ENCODE data around the gene WDR36. TPM values are rescaled to one million over a fixed set of nuclear protein-coding genes. Genes with fewer than 3 reads are reported as not detected.

Gene WDR36
- total RNA-seq, 8 experiments from 2014 or later, result 21.8 to 35.5 (median 28.4) TPM

DNA sequence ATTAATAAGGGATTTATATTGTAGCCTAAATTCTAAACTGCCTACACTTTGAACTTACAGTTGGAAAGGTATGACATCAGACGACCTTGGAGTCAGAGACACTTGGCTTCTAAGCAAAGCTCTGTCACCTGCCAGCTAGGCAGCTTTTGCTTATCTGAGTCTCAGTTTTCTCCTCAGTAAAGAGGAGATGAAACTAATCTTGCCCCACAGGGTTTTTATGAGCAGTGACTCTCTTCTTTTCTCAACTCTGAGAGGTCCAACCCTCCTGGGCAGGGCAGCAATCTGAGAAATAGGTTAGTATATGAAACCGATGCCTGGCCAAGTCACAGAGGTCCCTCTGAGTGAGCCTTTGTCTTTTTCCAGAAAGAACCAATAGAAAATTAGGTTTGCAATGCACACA, 53.9 kb downstream of the WDR36 start:
- no peaks in the 10 kb centered on the region for H3K4me1 ChIP-seq (replicated peaks in 1 of 2)
- no peak overlapping the region for H3K27ac ChIP-seq
- no peak for ATAC-seq (replicated peaks in 6 of 8)
- WGBS, 10 experiments, result 17 to 86% (median 40%) methylated on average over 1 to 2 of the region's 2 CpGs; no CpG with 5 or more reads in 1 of the 10 experiments
- in situ Hi-C loops (cut with MboI; ENCODE audit: low pct_unique_long_range_greater_than_20kb in 2 of 9, low sequenced_read_pairs in 9 of 9, unreplicated experiment in 9 of 9), result loop anchor here in 1 of 9 experiments (25.0 kb wide), 1 partner anchor 384 kb away; no protein-coding TSS in a partner anchor
- H3K4me3 ChIP-seq, result no peak overlapping the region

DNA sequence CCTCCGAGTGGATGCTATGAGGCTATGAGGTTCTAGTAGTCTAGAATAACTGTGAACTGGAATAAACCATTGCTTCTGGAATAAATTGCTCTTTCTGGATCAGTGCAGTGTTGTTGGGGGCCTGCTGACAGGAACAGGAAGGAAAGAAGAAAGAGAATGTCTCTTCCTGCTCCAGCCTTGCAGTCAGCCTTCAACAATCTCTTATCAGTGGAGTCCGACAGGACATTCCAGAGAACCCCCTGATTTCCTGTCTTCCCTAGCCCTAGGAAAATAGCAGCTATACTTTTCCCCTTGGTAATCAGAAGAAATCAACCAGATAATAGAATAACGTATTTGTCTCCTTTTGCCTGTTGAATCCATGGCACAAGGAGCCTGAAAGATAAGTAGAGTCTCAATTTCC, 55.4 kb downstream of the WDR36 start:
- 0 to 100% (median 80%) methylated on average over 1 to 3 of the region's 3 CpGs; no CpG with 5 or more reads in 2 of the 10 experiments for WGBS, 10 experiments
- Histone ChIP-seq H3K27ac (no peak overlapping the region), H3K4me1 (replicated peaks in 1 of 2) (no peaks in the 10 kb centered on the region), H3K4me3 (no peak overlapping the region)
- in situ Hi-C loops (cut with MboI; ENCODE audit: low pct_unique_long_range_greater_than_20kb in 2 of 9, low sequenced_read_pairs in 9 of 9, unreplicated experiment in 9 of 9), result loop anchor here in 1 of 9 experiments (25.0 kb wide), 1 partner anchor 385 kb away; no protein-coding TSS in a partner anchor
- ATAC-seq (replicated peaks in 6 of 8), result no peak

DNA sequence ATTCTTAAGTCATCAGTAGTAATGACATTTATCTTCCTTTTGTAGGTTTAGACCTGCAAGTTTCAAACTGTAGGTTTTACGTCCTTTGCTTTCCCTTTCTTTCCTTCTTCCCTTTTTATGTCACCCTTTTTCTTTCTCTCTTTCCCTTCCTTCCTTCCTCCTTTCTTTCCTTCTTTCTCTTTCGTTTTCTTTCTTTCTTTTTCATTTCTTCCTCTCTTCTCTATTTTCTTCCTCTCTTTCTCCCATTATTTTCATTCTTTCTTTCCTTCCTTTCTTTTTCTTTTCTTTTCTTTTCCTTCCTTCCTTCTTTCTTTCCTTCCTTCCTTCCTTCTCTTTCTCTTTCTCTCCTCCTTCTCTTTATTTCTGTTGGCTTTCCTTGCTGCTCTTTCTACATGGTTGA, 59.9 kb downstream of the WDR36 start:
- Histone ChIP-seq H3K4me3 (no peak overlapping the region), H3K27ac (no peak overlapping the region), H3K4me1 (replicated peaks in 1 of 2) (no peaks in the 10 kb centered on the region)
- 29 to 94% (median 76%) methylated on average over 1 to 2 of the region's 2 CpGs for WGBS, 10 experiments
- no peak for ATAC-seq (replicated peaks in 6 of 8)
- in situ Hi-C loops (cut with MboI; ENCODE audit: low pct_unique_long_range_greater_than_20kb in 2 of 9, low sequenced_read_pairs in 9 of 9, unreplicated experiment in 9 of 9), result loop anchor here in 6 of 9 experiments (25.0 kb wide), 4 partner anchors 135 to 1010 kb away; no protein-coding TSS in a partner anchor

DNA sequence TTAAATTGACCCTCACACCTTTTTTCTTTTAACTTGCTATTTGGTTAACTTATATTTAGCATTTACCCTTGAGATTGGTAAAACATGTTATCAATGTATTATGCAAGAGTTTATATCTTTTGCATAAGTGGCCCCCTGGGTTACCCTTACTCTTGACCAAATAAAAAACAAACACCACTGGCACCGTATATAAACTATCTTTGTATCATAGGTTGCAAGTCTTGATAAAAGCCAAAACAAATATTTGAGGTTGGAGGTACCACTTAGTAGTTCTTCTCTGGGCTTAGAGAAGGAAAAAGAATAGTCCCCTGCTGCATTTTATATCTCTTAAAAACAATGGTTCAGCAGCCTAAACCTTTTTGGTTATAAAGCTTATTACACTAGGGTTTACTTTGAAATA, 61.3 kb downstream of the WDR36 start:
- Histone ChIP-seq H3K4me1 (replicated peaks in 1 of 2) (no peaks in the 10 kb centered on the region), H3K4me3 (no peak overlapping the region), H3K27ac (no peak overlapping the region)
- ATAC-seq (replicated peaks in 6 of 8), result no peak
- in situ Hi-C loops (cut with MboI; ENCODE audit: low pct_unique_long_range_greater_than_20kb in 2 of 9, low sequenced_read_pairs in 9 of 9, unreplicated experiment in 9 of 9), result loop anchor here in 6 of 9 experiments (25.0 kb wide), 4 partner anchors 134 to 1009 kb away; no protein-coding TSS in a partner anchor
- 20 to 80% (median 67%) methylated on average over 1 of the region's 1 CpG; no CpG with 5 or more reads in 2 of the 10 experiments for WGBS, 10 experiments

DNA sequence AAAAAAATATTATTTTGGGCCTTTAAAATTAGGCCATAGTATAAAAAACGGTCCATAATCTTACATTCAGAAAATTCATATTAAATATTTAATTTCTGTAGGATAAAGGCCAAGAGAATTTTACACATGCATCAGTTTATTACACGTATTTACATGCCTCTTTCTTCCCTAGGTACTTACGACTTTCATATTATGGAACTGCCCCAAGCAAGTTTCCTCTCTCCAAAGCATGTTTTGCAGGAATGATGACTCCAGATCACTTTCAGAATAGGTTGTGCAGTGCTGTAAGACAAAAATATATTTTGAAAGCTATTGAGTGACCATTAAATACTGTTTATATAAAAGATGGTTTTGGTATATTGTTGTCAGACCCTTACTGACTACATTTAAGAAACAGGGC, 61.8 kb downstream of the WDR36 start:
- ATAC-seq (replicated peaks in 6 of 8), result peak in 1 of 8 experiments; percentile 92
- no peak overlapping the region for H3K27ac ChIP-seq
- no peaks in the 10 kb centered on the region for H3K4me1 ChIP-seq (replicated peaks in 1 of 2)
- WGBS, 10 experiments, result 0 to 100% (median 66%) methylated on average over 1 to 3 of the region's 3 CpGs; no CpG with 5 or more reads in 1 of the 10 experiments
- in situ Hi-C loops (cut with MboI; ENCODE audit: low pct_unique_long_range_greater_than_20kb in 2 of 9, low sequenced_read_pairs in 9 of 9, unreplicated experiment in 9 of 9), result loop anchor here in 6 of 9 experiments (25.0 kb wide), 4 partner anchors 133 to 1008 kb away; no protein-coding TSS in a partner anchor
- no peak overlapping the region for H3K4me3 ChIP-seq

DNA sequence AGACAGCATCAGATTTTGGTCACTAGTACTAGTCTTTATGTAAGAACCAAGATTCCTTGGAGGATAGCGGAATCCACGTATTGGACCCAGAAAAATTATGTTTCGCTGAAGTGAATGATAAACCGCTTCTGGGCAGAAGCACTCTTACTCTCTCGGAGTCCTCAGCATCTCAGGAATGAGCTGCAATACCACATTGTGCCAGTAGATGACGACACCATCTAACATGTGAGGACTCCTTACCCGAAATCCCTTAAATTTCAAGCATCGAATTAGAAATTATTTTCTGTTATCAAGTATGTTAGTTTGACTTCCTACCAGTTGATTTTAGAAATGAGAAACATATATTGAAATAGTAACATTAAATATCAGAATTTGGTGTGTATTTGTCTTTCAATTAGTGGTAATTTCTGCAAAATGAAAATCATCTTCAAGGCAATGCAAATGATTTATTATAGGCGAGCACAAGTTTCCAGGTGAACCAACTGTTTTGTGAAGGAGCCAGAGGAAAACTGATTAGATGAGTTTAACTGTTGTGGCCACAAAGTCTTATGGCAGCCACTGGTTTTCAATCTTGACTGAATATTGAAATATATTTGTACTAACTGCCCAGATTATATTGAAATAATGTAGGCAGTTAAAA, 66.1 kb downstream of the WDR36 start:
- peak; percentile 53 to 76 (median 68) for ATAC-seq (replicated peaks in 6 of 8)
- Histone ChIP-seq H3K4me1 (replicated peaks in 1 of 2) (no peaks in the 10 kb centered on the region), H3K27ac (no peak overlapping the region), H3K4me3 (no peak overlapping the region)
- WGBS, 10 experiments, result 6 to 60% (median 12%) methylated on average over 2 to 9 of the region's 9 CpGs
- in situ Hi-C loops (cut with MboI; ENCODE audit: low pct_unique_long_range_greater_than_20kb in 2 of 9, low sequenced_read_pairs in 9 of 9, unreplicated experiment in 9 of 9), result loop anchor here in 6 of 9 experiments (25.0 kb wide), 4 partner anchors 129 to 1004 kb away; no protein-coding TSS in a partner anchor

DNA sequence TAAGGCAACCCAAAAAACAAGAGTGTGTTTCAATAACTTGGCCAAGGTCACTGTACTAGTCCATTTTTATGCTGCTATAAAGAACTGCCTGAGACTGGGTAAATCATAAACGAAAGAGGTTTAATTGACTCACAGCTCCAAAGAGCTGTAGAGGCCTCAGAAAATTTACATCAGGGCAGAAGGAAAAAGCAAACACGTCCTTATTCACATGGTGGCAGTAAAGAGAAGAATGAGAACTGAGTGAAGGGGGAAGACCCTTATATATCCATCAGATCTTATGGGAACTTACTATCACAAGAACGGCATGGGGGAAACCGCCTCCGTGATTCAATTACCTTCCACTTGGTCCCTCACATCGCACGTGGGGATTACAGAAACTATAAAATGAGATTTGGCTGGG, 67.7 kb downstream of the WDR36 start:
- ATAC-seq (replicated peaks in 6 of 8), result peak in 2 of 8 experiments; percentile 12 to 50
- WGBS, 10 experiments, result 46 to 81% (median 56%) methylated on average over 1 to 7 of the region's 7 CpGs
- in situ Hi-C loops (cut with MboI; ENCODE audit: low pct_unique_long_range_greater_than_20kb in 2 of 9, low sequenced_read_pairs in 9 of 9, unreplicated experiment in 9 of 9), result loop anchor here in 7 of 9 experiments (10.0 to 25.0 kb wide), 6 partner anchors 125 to 1002 kb away; no protein-coding TSS in a partner anchor

DNA sequence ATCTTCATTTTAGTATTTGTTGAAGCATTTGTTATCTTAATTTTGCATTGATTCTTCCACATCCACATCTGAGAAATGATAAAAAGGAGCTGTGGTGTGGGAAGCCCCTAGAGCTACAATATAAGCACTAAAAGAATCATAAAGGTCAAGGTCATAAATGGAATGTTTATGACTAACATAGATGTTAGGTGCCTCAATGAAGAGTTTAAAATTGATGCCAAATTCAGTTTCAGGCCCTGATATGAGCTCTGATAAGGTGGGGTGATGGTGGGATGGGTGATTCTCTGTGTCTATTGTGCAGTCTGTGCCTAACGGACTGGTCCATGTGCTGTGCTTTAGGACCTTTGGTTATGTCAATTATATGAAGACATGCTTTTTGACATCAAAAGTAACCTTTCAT, 70.9 kb downstream of the WDR36 start:
- WGBS, 10 experiments, result 50 to 100% (median 58%) methylated on average over 1 of the region's 1 CpG; no CpG with 5 or more reads in 6 of the 10 experiments
- H3K4me3 ChIP-seq, result no peak overlapping the region
- H3K4me1 ChIP-seq (replicated peaks in 1 of 2), result no peaks in the 10 kb centered on the region
- ATAC-seq (replicated peaks in 6 of 8), result no peak
- in situ Hi-C loops (cut with MboI; ENCODE audit: low pct_unique_long_range_greater_than_20kb in 2 of 9, low sequenced_read_pairs in 9 of 9, unreplicated experiment in 9 of 9), result loop anchor here in 7 of 9 experiments (10.0 to 25.0 kb wide), 6 partner anchors 122 to 999 kb away; no protein-coding TSS in a partner anchor
- H3K27ac ChIP-seq, result no peak overlapping the region

More for the DNA sequence above, 67.7 kb downstream of the WDR36 start:
- H3K27ac ChIP-seq, result no peak overlapping the region
- H3K4me3 ChIP-seq, result no peak overlapping the region
- H3K4me1 ChIP-seq (replicated peaks in 1 of 2), result no peaks in the 10 kb centered on the region

DNA sequence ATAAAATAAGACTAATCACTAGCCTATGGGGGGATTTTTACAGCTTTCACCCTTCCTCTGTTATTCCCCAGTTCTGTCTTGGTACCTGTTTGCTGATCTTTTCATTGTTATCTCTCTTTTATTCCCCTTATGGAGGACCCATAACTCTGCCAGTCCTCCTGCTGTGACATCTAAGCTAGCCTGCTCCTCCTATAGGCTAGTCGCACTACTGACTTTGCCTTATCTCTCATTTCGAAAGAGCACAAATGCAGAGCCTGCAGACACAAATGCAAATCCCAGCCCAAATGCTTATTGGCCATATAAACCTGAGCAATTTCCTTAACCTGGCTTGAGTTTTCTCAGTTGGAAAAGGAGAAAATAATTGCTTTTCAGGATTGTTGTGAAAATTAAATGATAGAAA, 72.9 kb downstream of the WDR36 start:
- in situ Hi-C loops (cut with MboI; ENCODE audit: low pct_unique_long_range_greater_than_20kb in 2 of 9, low sequenced_read_pairs in 9 of 9, unreplicated experiment in 9 of 9), result loop anchor here in 7 of 9 experiments (10.0 to 25.0 kb wide), 6 partner anchors 120 to 997 kb away; no protein-coding TSS in a partner anchor
- ATAC-seq (replicated peaks in 6 of 8), result no peak
- H3K27ac ChIP-seq, result no peak overlapping the region
- 48 to 82% (median 63%) methylated on average over 2 of the region's 2 CpGs; no CpG with 5 or more reads in 3 of the 10 experiments for WGBS, 10 experiments
- H3K4me1 ChIP-seq (replicated peaks in 1 of 2), result no peaks in the 10 kb centered on the region
- no peak overlapping the region for H3K4me3 ChIP-seq

DNA sequence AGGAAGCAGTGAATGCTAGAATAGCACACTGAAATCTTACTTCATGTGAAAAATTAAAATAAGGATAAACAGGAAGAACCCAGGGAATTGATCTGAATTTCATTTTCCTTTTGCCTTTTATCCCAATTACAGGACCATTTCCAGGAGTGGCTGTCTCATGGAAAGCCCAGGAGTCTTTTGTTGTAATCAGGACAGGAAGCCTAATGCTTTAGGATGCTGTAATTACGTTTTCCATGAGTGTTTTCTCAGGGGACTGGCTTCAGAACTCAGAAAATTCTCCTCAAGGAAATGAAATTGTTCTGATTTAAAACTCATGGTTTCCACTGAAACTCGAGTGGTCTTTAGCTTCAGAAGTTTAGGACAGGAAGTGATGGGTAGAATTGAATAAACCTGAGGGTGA, 75.4 kb downstream of the WDR36 start:
- ATAC-seq (replicated peaks in 6 of 8), result no peak
- H3K4me1 ChIP-seq (replicated peaks in 1 of 2), result no peaks in the 10 kb centered on the region
- H3K27ac ChIP-seq, result no peak overlapping the region
- no peak overlapping the region for H3K4me3 ChIP-seq
- WGBS, 10 experiments, result 0 to 78% (median 63%) methylated on average over 1 to 2 of the region's 2 CpGs; no CpG with 5 or more reads in 1 of the 10 experiments
- in situ Hi-C loops (cut with MboI; ENCODE audit: low pct_unique_long_range_greater_than_20kb in 2 of 9, low sequenced_read_pairs in 9 of 9, unreplicated experiment in 9 of 9), result loop anchor here in 7 of 9 experiments (10.0 to 25.0 kb wide), 6 partner anchors 117 to 995 kb away; no protein-coding TSS in a partner anchor

DNA sequence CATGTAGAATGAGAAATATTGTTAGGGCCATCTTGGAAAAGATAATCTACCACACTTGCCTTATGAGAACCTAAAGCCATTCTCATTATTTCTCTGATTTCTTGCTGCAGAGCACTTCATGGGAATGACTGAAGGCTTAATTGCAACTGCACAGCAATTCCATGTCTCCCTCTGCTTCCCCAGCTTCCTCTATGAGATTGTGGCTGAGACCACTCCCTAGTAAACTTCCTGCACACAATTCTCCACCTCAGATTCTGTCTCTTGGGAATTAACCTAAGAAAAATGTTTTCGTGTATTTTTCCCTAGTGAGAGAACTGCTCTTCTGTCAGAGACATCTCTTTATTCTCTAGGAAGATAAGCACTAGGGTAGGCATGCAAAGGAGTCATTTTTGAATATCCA, 76.5 kb downstream of the WDR36 start:
- no peak for ATAC-seq (replicated peaks in 6 of 8)
- WGBS, 10 experiments, result 0 to 11% (median 0%) methylated on average over 1 of the region's 1 CpG; no CpG with 5 or more reads in 2 of the 10 experiments
- in situ Hi-C loops (cut with MboI; ENCODE audit: low pct_unique_long_range_greater_than_20kb in 2 of 9, low sequenced_read_pairs in 9 of 9, unreplicated experiment in 9 of 9), result loop anchor here in 7 of 9 experiments (10.0 to 25.0 kb wide), 6 partner anchors 116 to 994 kb away; no protein-coding TSS in a partner anchor
- Histone ChIP-seq H3K4me1 (replicated peaks in 1 of 2) (no peaks in the 10 kb centered on the region), H3K27ac (no peak overlapping the region), H3K4me3 (no peak overlapping the region)

DNA sequence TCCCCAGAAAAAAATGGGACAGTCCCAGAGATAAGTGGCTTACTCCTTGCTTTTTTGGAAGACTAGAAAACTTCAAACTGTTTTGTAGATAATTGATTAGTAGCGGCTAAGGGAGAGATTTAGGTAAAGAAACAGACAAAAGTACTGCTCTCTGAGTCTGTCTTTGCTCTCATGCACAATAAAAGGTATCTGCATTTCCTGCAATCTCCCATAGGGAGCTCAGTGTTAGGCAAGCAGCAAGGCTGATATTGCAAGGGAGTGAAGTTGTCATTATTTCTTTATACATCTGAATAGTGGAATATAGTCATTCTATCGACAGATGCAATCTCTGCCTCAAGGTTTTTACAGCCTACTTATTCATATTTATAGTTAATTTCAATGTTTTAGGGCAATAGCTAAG, 77.1 kb downstream of the WDR36 start:
- no peak for ATAC-seq (replicated peaks in 6 of 8)
- Histone ChIP-seq H3K27ac (no peak overlapping the region), H3K4me1 (replicated peaks in 1 of 2) (no peaks in the 10 kb centered on the region), H3K4me3 (no peak overlapping the region)
- 17 to 92% (median 48%) methylated on average over 1 to 2 of the region's 2 CpGs; no CpG with 5 or more reads in 2 of the 10 experiments for WGBS, 10 experiments
- in situ Hi-C loops (cut with MboI; ENCODE audit: low pct_unique_long_range_greater_than_20kb in 2 of 9, low sequenced_read_pairs in 9 of 9, unreplicated experiment in 9 of 9), result loop anchor here in 7 of 9 experiments (10.0 to 25.0 kb wide), 6 partner anchors 116 to 993 kb away; no protein-coding TSS in a partner anchor

DNA sequence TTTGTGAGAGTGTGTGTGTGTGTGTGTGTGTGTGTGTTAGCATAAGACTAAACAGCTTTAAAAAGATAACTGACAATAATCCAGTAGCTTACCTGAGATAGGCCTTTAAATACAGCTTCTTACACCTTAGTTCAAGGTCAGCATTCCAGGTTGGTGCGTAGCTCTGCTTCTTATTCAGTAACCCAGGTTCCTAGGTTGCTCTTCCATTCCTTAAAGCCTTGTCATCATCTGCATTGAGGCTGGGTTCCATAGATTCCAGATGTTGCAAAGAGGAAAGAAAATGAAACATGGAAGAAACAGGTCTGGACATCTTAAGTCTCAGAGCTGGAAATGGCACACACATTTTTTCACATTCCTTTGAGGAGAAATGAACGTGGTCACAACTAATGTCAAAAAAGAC, 78.1 kb downstream of the WDR36 start:
- in situ Hi-C loops (cut with MboI; ENCODE audit: low pct_unique_long_range_greater_than_20kb in 2 of 9, low sequenced_read_pairs in 9 of 9, unreplicated experiment in 9 of 9), result loop anchor here in 6 of 9 experiments (25.0 kb wide), 4 partner anchors 117 to 992 kb away; no protein-coding TSS in a partner anchor
- ATAC-seq (replicated peaks in 6 of 8), result no peak
- Histone ChIP-seq H3K27ac (no peak overlapping the region), H3K4me1 (replicated peaks in 1 of 2) (no peaks in the 10 kb centered on the region), H3K4me3 (no peak overlapping the region)
- WGBS, 10 experiments, result 0 to 92% (median 50%) methylated on average over 1 to 2 of the region's 2 CpGs; no CpG with 5 or more reads in 2 of the 10 experiments
